GM23248 (cell line): ENCODE measurements around the gene LRP2BP.

ENCODE experiments used
- EZH2 ChIP-seq: fragments of 200-600 bp; sonication (generic); IDR thresholded peaks from 2 replicates; pipeline ENCODE4 v1.6.1; 2018; ENCODE audit warnings: antibody characterized with exemption, mild to moderate bottlenecking; ENCODE audit not compliant: insufficient read depth, poor library complexity, severe bottlenecking
- EZH2phosphoT487 ChIP-seq: fragments of 200-600 bp; sonication (generic); IDR thresholded peaks from 2 replicates; pipeline ENCODE4 v1.6.1; 2018; ENCODE audit warnings: antibody characterized with exemption, moderate library complexity, mild to moderate bottlenecking, low read depth; ENCODE audit not compliant: insufficient read depth

GRCh38 chr4:185339941-185340340 is 55.8 kb downstream of the LRP2BP start:
- TF ChIP-seq EZH2 = no peak
- no peak for TF ChIP-seq EZH2phosphoT487
